ENCODE measurements around the gene OGFOD3. TPM values are rescaled to one million over a fixed set of nuclear protein-coding genes. Genes with fewer than 3 reads are reported as not detected.
A peak's percentile ranks its signal among the peaks of the same experiment; 100 is the strongest.

Gene OGFOD3
- total and polyA plus RNA-seq, 9 of the 15 experiments (the other 6 are each of a cell fraction or from before 2014, with no cell fraction given): 0.69 to 44.7 (median 18.9) TPM

DNA sequence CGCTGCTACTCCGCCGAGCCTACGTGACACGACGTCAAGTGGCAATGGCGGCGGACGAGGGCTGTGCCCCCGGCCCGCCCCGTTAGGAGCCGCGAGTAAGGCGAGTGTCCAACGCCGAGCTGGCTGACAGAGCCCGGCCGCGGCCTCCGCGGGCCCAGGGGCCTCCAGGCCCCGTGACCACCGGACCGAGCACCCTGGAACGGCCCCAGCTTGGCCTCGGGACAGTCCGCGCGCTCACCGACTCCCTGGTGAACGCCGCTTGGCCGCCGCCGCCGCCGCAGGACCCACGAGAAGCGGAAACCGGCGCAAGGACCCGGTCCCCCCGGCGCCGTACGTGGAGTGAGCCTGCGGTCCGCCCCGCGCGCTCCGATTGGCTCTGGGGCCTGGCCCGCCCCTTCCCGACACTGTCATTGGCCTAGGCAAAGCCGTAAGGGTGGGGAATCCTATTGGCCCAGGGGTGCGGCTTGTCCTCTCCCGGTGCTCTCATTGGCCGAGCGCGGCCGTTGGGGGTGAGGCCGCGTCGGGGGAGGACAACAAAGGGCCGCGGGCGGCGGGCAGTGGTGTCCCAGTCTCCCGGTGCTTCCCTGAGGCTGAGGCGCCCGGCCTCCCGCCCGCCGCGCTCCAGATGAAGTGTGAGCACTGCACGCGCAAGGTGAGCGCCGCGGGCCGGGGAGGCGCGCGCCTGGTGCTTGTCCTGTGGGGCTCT, 39.9 kb upstream of the OGFOD3 start, which contains the start of gene NARF (continued):
- TF ChIP-seq, protein P1, sequence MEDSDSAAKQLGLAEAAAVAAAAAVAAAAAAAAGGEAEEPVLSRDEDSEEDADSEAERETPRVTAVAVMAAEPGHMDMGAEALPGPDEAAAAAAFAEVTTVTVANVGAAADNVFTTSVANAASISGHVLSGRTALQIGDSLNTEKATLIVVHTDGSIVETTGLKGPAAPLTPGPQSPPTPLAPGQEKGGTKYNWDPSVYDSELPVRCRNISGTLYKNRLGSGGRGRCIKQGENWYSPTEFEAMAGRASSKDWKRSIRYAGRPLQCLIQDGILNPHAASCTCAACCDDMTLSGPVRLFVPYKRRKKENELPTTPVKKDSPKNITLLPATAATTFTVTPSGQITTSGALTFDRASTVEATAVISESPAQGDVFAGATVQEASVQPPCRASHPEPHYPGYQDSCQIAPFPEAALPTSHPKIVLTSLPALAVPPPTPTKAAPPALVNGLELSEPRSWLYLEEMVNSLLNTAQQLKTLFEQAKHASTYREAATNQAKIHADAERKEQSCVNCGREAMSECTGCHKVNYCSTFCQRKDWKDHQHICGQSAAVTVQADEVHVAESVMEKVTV (CRISPR knock-in tag; IDR thresholded peaks at IDR 0.05): no peak
- TF ChIP-seq TOE1 (IDR thresholded peaks at IDR 0.05; ENCODE audit: borderline replicate concordance) (peak; percentile 73; the same call in 1 of the 2 replicates), TOE1 (CRISPR knock-in tag; IDR thresholded peaks at IDR 0.05; ENCODE audit: borderline replicate concordance, low read depth) (no peak), STAG1 (CRISPR knock-in tag; IDR thresholded peaks at IDR 0.05; ENCODE audit: borderline replicate concordance) (no peak), XRCC5 (IDR thresholded peaks at IDR 0.05; ENCODE audit: low read depth, low read length) (peak; percentile 51; the same call in 1 of the 2 replicates), EGR1 (conservative IDR thresholded peaks at IDR 0.05) (peak; percentile 23; the same call in 1 of the 2 replicates), CREBBP (IDR thresholded peaks at IDR 0.05; ENCODE audit: low read depth, low read length) (no peak), BCOR (IDR thresholded peaks at IDR 0.05) (no peak), CHCHD3 (CRISPR knock-in tag; IDR thresholded peaks at IDR 0.05) (0 out of 2 replicates have a peak, but pooled peaks have one; percentile 28)
- TF ChIP-seq, protein P2, sequence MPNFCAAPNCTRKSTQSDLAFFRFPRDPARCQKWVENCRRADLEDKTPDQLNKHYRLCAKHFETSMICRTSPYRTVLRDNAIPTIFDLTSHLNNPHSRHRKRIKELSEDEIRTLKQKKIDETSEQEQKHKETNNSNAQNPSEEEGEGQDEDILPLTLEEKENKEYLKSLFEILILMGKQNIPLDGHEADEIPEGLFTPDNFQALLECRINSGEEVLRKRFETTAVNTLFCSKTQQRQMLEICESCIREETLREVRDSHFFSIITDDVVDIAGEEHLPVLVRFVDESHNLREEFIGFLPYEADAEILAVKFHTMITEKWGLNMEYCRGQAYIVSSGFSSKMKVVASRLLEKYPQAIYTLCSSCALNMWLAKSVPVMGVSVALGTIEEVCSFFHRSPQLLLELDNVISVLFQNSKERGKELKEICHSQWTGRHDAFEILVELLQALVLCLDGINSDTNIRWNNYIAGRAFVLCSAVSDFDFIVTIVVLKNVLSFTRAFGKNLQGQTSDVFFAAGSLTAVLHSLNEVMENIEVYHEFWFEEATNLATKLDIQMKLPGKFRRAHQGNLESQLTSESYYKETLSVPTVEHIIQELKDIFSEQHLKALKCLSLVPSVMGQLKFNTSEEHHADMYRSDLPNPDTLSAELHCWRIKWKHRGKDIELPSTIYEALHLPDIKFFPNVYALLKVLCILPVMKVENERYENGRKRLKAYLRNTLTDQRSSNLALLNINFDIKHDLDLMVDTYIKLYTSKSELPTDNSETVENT (CRISPR knock-in tag; IDR thresholded peaks at IDR 0.05): peak; percentile 88; the same call in 1 of the 2 replicates
- TF ChIP-seq, protein P3, sequence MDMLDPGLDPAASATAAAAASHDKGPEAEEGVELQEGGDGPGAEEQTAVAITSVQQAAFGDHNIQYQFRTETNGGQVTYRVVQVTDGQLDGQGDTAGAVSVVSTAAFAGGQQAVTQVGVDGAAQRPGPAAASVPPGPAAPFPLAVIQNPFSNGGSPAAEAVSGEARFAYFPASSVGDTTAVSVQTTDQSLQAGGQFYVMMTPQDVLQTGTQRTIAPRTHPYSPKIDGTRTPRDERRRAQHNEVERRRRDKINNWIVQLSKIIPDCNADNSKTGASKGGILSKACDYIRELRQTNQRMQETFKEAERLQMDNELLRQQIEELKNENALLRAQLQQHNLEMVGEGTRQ (CRISPR knock-in tag; IDR thresholded peaks at IDR 0.05): peak; percentile 30; the same call in 1 of the 2 replicates
- TF ChIP-seq, protein P4, sequence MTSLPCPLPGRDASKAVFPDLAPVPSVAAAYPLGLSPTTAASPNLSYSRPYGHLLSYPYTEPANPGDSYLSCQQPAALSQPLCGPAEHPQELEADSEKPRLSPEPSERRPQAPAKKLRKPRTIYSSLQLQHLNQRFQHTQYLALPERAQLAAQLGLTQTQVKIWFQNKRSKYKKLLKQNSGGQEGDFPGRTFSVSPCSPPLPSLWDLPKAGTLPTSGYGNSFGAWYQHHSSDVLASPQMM (CRISPR knock-in tag; IDR thresholded peaks at IDR 0.05): no peak
- TF ChIP-seq, protein P5, sequence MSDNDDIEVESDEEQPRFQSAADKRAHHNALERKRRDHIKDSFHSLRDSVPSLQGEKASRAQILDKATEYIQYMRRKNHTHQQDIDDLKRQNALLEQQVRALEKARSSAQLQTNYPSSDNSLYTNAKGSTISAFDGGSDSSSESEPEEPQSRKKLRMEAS (CRISPR knock-in tag; IDR thresholded peaks at IDR 0.05): peak; percentile 86
- TF ChIP-seq, protein P6, sequence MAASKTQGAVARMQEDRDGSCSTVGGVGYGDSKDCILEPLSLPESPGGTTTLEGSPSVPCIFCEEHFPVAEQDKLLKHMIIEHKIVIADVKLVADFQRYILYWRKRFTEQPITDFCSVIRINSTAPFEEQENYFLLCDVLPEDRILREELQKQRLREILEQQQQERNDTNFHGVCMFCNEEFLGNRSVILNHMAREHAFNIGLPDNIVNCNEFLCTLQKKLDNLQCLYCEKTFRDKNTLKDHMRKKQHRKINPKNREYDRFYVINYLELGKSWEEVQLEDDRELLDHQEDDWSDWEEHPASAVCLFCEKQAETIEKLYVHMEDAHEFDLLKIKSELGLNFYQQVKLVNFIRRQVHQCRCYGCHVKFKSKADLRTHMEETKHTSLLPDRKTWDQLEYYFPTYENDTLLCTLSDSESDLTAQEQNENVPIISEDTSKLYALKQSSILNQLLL (CRISPR knock-in tag; IDR thresholded peaks at IDR 0.05; ENCODE audit: borderline replicate concordance): no peak
- TF ChIP-seq, protein P7, sequence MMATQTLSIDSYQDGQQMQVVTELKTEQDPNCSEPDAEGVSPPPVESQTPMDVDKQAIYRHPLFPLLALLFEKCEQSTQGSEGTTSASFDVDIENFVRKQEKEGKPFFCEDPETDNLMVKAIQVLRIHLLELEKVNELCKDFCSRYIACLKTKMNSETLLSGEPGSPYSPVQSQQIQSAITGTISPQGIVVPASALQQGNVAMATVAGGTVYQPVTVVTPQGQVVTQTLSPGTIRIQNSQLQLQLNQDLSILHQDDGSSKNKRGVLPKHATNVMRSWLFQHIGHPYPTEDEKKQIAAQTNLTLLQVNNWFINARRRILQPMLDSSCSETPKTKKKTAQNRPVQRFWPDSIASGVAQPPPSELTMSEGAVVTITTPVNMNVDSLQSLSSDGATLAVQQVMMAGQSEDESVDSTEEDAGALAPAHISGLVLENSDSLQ (IDR thresholded peaks at IDR 0.05): no peak
- TF ChIP-seq, protein P8, sequence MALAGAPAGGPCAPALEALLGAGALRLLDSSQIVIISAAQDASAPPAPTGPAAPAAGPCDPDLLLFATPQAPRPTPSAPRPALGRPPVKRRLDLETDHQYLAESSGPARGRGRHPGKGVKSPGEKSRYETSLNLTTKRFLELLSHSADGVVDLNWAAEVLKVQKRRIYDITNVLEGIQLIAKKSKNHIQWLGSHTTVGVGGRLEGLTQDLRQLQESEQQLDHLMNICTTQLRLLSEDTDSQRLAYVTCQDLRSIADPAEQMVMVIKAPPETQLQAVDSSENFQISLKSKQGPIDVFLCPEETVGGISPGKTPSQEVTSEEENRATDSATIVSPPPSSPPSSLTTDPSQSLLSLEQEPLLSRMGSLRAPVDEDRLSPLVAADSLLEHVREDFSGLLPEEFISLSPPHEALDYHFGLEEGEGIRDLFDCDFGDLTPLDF (CRISPR knock-in tag; IDR thresholded peaks at IDR 0.05): peak; percentile 87
